DMS79 (cell line): ENCODE data around the gene CCL4L2.
"Not testable (repeated sequence)": the region's sequence is repeated elsewhere in the genome, so short reads cannot be mapped to it uniquely, and the experiment has no call there.

Experiments used
- DNase-seq: peaks from one replicate; lab custom pipeline; 2025; lab: John Stamatoyannopoulos, UW

Gene CCL4L2

GRCh38 chr17:36195434-36196130 lies 15.3 kb upstream of the CCL4L2 start:
- no peak for DNase-seq

GRCh38 chr17:36196131-36196486 lies 14.8 kb upstream of the CCL4L2 start:
- no peak for DNase-seq

- DNase-seq, result no peak
Observed at GRCh38 chr17:36197387-36197703, 13.5 kb upstream of the CCL4L2 start.

GRCh38 chr17:36198831-36199465 lies 11.9 kb upstream of the CCL4L2 start:
- DNase-seq, result no peak

GRCh38 chr17:36201102-36201501 lies 9.8 kb upstream of the CCL4L2 start:
- DNase-seq, result not testable (repeated sequence)

- DNase-seq, result not testable (repeated sequence)
Observed at GRCh38 chr17:36201506-36201905, 9.4 kb upstream of the CCL4L2 start.

GRCh38 chr17:36203335-36203734 lies 7.5 kb upstream of the CCL4L2 start:
- no peak for DNase-seq

- DNase-seq, result no peak
Observed at GRCh38 chr17:36204724-36205500, 6.0 kb upstream of the CCL4L2 start.

GRCh38 chr17:36205637-36206485 lies 5.0 kb upstream of the CCL4L2 start:
- no peak for DNase-seq

GRCh38 chr17:36206486-36206821 lies 4.4 kb upstream of the CCL4L2 start:
- not testable (repeated sequence) for DNase-seq

GRCh38 chr17:36207383-36207782 lies 3.5 kb upstream of the CCL4L2 start:
- not testable (repeated sequence) for DNase-seq

GRCh38 chr17:36209575-36209974 lies 1.3 kb upstream of the CCL4L2 start:
- no peak for DNase-seq

- DNase-seq, result not testable (repeated sequence)
Observed at GRCh38 chr17:36211484-36212271, 815 bp downstream of the CCL4L2 start.

GRCh38 chr17:36212272-36212605 lies 1.4 kb downstream of the CCL4L2 start:
- DNase-seq, result no peak

GRCh38 chr17:36212966-36213365 lies 2.1 kb downstream of the CCL4L2 start:
- no peak for DNase-seq

GRCh38 chr17:36213695-36214094 lies 2.8 kb downstream of the CCL4L2 start:
- DNase-seq, result no peak

GRCh38 chr17:36214918-36215317 lies 4.1 kb downstream of the CCL4L2 start:
- no peak for DNase-seq

GRCh38 chr17:36215406-36216308 lies 4.8 kb downstream of the CCL4L2 start:
- DNase-seq, result not testable (repeated sequence)

- DNase-seq, result not testable (repeated sequence)
Observed at GRCh38 chr17:36219556-36219955, 8.7 kb downstream of the CCL4L2 start.

GRCh38 chr17:36220737-36221580 lies 10.1 kb downstream of the CCL4L2 start:
- DNase-seq, result not testable (repeated sequence)
